ENCODE results near the gene DCST1.

The DCST1 gene

GRCh38 chr1:154998201-154998780 lies 35.3 kb upstream of the DCST1 start:
- no peak for ATAC-seq
- TF ChIP-seq SNAI2 (CRISPR knock-in tag; IDR thresholded peaks at IDR 0.05) (no peak), PATZ1 (CRISPR knock-in tag; IDR thresholded peaks at IDR 0.05; ENCODE audit: borderline replicate concordance) (no peak), BACH2 (CRISPR knock-in tag; IDR thresholded peaks at IDR 0.05; ENCODE audit: borderline replicate concordance) (no peak), ZNF8 (CRISPR knock-in tag; IDR thresholded peaks at IDR 0.05) (no peak), TOX (CRISPR knock-in tag; IDR thresholded peaks at IDR 0.05; ENCODE audit: borderline replicate concordance) (no peak), ARNTL (CRISPR knock-in tag; IDR thresholded peaks at IDR 0.05; ENCODE audit: borderline replicate concordance, low read depth) (no peak), ZNF70 (CRISPR knock-in tag; IDR thresholded peaks at IDR 0.05) (no peak)

GRCh38 chr1:154998818-154999570 lies 34.6 kb upstream of the DCST1 start:
- TF ChIP-seq ZFP3 (CRISPR knock-in tag; IDR thresholded peaks at IDR 0.05) (no peak), ESRRG (CRISPR knock-in tag; IDR thresholded peaks at IDR 0.05) (no peak), ISL1 (CRISPR knock-in tag; IDR thresholded peaks at IDR 0.05) (no peak), ZNF70 (CRISPR knock-in tag; IDR thresholded peaks at IDR 0.05) (no peak), CSDC2 (CRISPR knock-in tag; IDR thresholded peaks at IDR 0.05) (no peak), TCF4 (CRISPR knock-in tag; IDR thresholded peaks at IDR 0.05; ENCODE audit: borderline replicate concordance) (no peak), ZFP30 (CRISPR knock-in tag; IDR thresholded peaks at IDR 0.05) (no peak), GLIS3 (CRISPR knock-in tag; IDR thresholded peaks at IDR 0.05) (no peak), TOX (CRISPR knock-in tag; IDR thresholded peaks at IDR 0.05; ENCODE audit: borderline replicate concordance) (no peak)
- TF ChIP-seq, protein P1, sequence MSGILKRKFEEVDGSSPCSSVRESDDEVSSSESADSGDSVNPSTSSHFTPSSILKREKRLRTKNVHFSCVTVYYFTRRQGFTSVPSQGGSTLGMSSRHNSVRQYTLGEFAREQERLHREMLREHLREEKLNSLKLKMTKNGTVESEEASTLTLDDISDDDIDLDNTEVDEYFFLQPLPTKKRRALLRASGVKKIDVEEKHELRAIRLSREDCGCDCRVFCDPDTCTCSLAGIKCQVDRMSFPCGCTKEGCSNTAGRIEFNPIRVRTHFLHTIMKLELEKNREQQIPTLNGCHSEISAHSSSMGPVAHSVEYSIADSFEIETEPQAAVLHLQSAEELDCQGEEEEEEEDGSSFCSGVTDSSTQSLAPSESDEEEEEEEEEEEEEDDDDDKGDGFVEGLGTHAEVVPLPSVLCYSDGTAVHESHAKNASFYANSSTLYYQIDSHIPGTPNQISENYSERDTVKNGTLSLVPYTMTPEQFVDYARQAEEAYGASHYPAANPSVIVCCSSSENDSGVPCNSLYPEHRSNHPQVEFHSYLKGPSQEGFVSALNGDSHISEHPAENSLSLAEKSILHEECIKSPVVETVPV (CRISPR knock-in tag; IDR thresholded peaks at IDR 0.05): no peak
- ATAC-seq: peak; percentile 6

DNA sequence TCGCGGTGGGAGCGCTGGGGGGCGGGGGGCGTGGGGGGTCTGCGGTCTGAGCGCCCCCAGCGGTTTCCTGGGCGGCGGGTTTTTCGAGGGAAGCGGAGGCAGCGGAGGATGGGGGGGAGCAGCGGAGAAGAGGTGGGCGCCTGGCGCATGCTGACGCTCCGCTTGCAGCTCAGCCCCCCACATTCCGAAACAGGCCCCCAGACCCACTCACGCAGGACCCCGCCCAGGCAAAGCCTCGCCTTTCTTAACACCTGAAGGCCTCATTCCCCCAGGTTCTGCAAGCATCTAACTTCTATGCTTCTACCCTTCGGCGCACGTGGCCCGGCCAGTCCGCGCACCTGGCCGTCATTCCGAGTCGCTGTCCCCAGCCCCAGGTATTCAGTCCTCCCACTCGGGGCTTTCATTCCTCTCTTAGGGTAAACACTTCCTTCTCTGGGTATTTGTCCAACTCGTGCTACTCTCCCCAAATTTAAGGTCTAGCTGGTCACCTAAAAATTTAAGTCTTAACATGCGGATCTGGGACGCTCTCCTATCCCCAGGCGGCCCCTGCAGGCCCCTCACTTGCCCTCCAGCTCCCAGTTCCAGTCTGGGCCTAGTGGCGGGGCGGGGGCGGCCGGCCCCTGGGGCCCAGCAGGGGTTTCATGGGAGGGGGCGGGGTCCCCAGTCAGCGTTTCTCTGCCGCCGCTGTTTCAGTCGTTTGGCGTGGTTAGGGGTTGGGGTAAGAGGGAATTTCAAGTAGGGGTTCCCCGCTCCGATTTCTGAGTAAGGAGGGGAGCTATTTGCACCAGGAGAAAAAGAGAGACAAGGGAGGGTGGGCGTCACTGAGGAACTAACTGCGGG lies 33.8 kb upstream of the DCST1 start:
- ATAC-seq: no peak
- TF ChIP-seq TOX (CRISPR knock-in tag; IDR thresholded peaks at IDR 0.05; ENCODE audit: borderline replicate concordance) (no peak), ZNF8 (CRISPR knock-in tag; IDR thresholded peaks at IDR 0.05) (no peak)

- TF ChIP-seq ZFP30 (CRISPR knock-in tag; IDR thresholded peaks at IDR 0.05): no peak
- no peak for TF ChIP-seq ZNF70 (CRISPR knock-in tag; IDR thresholded peaks at IDR 0.05)
- TF ChIP-seq CREB5 (CRISPR knock-in tag; IDR thresholded peaks at IDR 0.05; ENCODE audit: low read depth): no peak
- no peak for TF ChIP-seq TCF4 (CRISPR knock-in tag; IDR thresholded peaks at IDR 0.05; ENCODE audit: borderline replicate concordance)
- TF ChIP-seq ISL1 (CRISPR knock-in tag; IDR thresholded peaks at IDR 0.05): no peak
- TF ChIP-seq, protein P1 (CRISPR knock-in tag; IDR thresholded peaks at IDR 0.05): no peak
- TF ChIP-seq SNAI2 (CRISPR knock-in tag; IDR thresholded peaks at IDR 0.05): no peak
- TF ChIP-seq, protein P2, sequence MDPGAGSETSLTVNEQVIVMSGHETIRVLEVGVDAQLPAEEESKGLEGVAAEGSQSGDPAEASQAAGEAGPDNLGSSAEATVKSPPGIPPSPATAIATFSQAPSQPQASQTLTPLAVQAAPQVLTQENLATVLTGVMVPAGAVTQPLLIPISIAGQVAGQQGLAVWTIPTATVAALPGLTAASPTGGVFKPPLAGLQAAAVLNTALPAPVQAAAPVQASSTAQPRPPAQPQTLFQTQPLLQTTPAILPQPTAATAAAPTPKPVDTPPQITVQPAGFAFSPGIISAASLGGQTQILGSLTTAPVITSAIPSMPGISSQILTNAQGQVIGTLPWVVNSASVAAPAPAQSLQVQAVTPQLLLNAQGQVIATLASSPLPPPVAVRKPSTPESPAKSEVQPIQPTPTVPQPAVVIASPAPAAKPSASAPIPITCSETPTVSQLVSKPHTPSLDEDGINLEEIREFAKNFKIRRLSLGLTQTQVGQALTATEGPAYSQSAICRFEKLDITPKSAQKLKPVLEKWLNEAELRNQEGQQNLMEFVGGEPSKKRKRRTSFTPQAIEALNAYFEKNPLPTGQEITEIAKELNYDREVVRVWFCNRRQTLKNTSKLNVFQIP (CRISPR knock-in tag; IDR thresholded peaks at IDR 0.05; ENCODE audit: borderline replicate concordance, low read depth): no peak
- TF ChIP-seq ARNTL (CRISPR knock-in tag; IDR thresholded peaks at IDR 0.05; ENCODE audit: borderline replicate concordance, low read depth): no peak
- no peak for TF ChIP-seq PATZ1 (CRISPR knock-in tag; IDR thresholded peaks at IDR 0.05; ENCODE audit: borderline replicate concordance)
- TF ChIP-seq RARB (CRISPR knock-in tag; IDR thresholded peaks at IDR 0.05): no peak
- TF ChIP-seq CSDC2 (CRISPR knock-in tag; IDR thresholded peaks at IDR 0.05): no peak
- TF ChIP-seq ESRRG (CRISPR knock-in tag; IDR thresholded peaks at IDR 0.05): no peak
- no peak for TF ChIP-seq TOX (CRISPR knock-in tag; IDR thresholded peaks at IDR 0.05; ENCODE audit: borderline replicate concordance)
- no peak for TF ChIP-seq GLIS3 (CRISPR knock-in tag; IDR thresholded peaks at IDR 0.05)
- no peak for TF ChIP-seq ZC3H10 (CRISPR knock-in tag; IDR thresholded peaks at IDR 0.05)
- ATAC-seq: peak; percentile 0
Observed at GRCh38 chr1:155000411-155000725, 33.3 kb upstream of the DCST1 start.

All from SK-N-SH treated with all-trans-retinoic acid at 6 μM for 48 hours (cell line).